DOHH2 (cell line): Measurements from ENCODE around the gene INPP4B.

ENCODE experiments used
- EZH2phosphoT487 ChIP-seq: fragments of 200-600 bp; sonication (generic); IDR thresholded peaks from 2 replicates; pipeline ENCODE4 v1.6.1; 2017; ENCODE audit warnings: borderline replicate concordance, mild to moderate bottlenecking, antibody characterized with exemption, low read length, moderate library complexity, mixed read lengths
- TF ChIP-seq, protein P1 (sequence below): fragments of 200-600 bp; sonication (generic); IDR thresholded peaks from one replicate; pipeline ENCODE4 v1.5.1; 2014; ENCODE audit warnings: antibody characterized with exemption, mild to moderate bottlenecking, low read depth, low read length; ENCODE audit not compliant: poor library complexity, severe bottlenecking

DNA sequence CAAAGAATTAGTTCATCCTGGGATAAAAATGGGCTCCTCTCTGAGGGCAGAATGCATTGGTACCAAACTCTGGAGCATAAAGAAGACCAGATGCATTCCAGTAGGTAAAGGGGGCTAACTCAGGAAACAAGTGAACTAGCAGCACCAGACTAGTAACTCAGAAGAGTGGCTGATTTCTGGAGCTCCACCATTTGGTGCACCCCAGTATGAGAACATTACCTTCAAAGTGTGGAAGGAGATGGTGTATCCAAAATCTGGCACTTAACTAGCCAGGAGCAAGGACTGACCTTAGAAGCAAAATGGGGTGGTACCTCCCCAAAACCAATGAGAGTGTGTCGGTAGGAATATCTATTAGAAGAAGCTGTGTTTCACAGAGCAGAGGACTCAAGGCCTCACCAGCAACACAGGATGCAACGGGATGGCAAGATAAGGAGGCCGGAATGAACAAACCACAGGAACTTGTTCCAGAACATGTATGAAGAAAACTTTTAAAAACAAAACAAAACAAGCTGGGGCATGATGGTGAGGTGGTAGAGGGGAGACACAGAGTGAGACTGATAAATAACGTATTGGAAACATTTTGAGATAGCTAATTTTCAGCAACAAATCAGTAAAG, 142.3 kb downstream of the INPP4B start:
- TF ChIP-seq, protein P1, sequence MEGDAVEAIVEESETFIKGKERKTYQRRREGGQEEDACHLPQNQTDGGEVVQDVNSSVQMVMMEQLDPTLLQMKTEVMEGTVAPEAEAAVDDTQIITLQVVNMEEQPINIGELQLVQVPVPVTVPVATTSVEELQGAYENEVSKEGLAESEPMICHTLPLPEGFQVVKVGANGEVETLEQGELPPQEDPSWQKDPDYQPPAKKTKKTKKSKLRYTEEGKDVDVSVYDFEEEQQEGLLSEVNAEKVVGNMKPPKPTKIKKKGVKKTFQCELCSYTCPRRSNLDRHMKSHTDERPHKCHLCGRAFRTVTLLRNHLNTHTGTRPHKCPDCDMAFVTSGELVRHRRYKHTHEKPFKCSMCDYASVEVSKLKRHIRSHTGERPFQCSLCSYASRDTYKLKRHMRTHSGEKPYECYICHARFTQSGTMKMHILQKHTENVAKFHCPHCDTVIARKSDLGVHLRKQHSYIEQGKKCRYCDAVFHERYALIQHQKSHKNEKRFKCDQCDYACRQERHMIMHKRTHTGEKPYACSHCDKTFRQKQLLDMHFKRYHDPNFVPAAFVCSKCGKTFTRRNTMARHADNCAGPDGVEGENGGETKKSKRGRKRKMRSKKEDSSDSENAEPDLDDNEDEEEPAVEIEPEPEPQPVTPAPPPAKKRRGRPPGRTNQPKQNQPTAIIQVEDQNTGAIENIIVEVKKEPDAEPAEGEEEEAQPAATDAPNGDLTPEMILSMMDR, result no peak
- TF ChIP-seq EZH2phosphoT487, result no peak
